HepG2 (cell line): Measurements from ENCODE around the gene TARBP2. TPM values are rescaled to one million over a fixed set of nuclear protein-coding genes. Genes with fewer than 3 reads are reported as not detected.

ENCODE experiments used
- AKNA ChIP-seq: sonication (generic); formaldehyde crosslinking; IDR thresholded peaks from 2 replicates; pipeline ENCODE4 v1.4.0; 2020; ENCODE audit warnings: missing genetic modification reagents, borderline replicate concordance
- BCL6 ChIP-seq: IDR thresholded peaks from 2 replicates; pipeline ENCODE4 v1.6.1; 2016; ENCODE audit warnings: missing genetic modification reagents, missing compliant biosample characterization
- FOXK2 ChIP-seq: fragments of 450-650 bp; IDR thresholded peaks from 2 replicates; pipeline ENCODE4 v1.6.1; 2016
- HMG20A ChIP-seq: IDR thresholded peaks from 2 replicates; pipeline ENCODE4 v1.6.1; 2016; ENCODE audit warnings: borderline replicate concordance
- KLF11 ChIP-seq: IDR thresholded peaks from 2 replicates; pipeline ENCODE4 v1.6.1; 2016; ENCODE audit warnings: missing compliant biosample characterization
- MIXL1 ChIP-seq: IDR thresholded peaks from 2 replicates; pipeline ENCODE4 v1.6.1; 2016
- PPARG ChIP-seq: conservative IDR thresholded peaks from 2 replicates; pipeline ENCODE4 v1.6.1; 2016; ENCODE audit warnings: missing biosample characterization, missing genetic modification reagents
- PRPF4 ChIP-seq: fragments of 200-400 bp; formaldehyde crosslinking; IDR thresholded peaks from 2 replicates; pipeline ENCODE4 v1.6.1; 2016; ENCODE audit warnings: low read length, low read depth; ENCODE audit not compliant: poor library complexity, severe bottlenecking
- REL ChIP-seq: sonication (generic); formaldehyde crosslinking; conservative IDR thresholded peaks from 2 replicates; pipeline ENCODE4 v1.8.0; 2022; ENCODE audit warnings: mild to moderate bottlenecking, missing genetic modification reagents, moderate library complexity
- SIN3A ChIP-seq: IDR thresholded peaks from 2 replicates; pipeline ENCODE4 v1.6.1; 2011; ENCODE audit warnings: low read depth, mild to moderate bottlenecking, control low read depth, low read length, borderline replicate concordance
- SMAD1 ChIP-seq: sonication (generic); formaldehyde crosslinking; IDR thresholded peaks from 2 replicates; pipeline ENCODE4 v1.4.0; 2020; ENCODE audit warnings: missing genetic modification reagents, low read depth, mild to moderate bottlenecking, borderline replicate concordance
- STAT5B ChIP-seq: sonication (generic); formaldehyde crosslinking; IDR thresholded peaks from 2 replicates; pipeline ENCODE4 v1.4.0; 2020; ENCODE audit warnings: missing genetic modification reagents
- STAT6 ChIP-seq: sonication (generic); formaldehyde crosslinking; IDR thresholded peaks from 2 replicates; pipeline ENCODE4 v1.4.0; 2020; ENCODE audit warnings: missing genetic modification reagents, mild to moderate bottlenecking, borderline replicate concordance
- U2AF2 ChIP-seq: fragments of 200-400 bp; formaldehyde crosslinking; IDR thresholded peaks from 2 replicates; pipeline ENCODE4 v1.6.1; 2017; ENCODE audit warnings: low read depth, mild to moderate bottlenecking, low read length
- ZBTB2 ChIP-seq: sonication (generic); formaldehyde crosslinking; IDR thresholded peaks from 2 replicates; pipeline ENCODE4 v1.8.0; 2022; ENCODE audit warnings: low read depth, missing genetic modification reagents
- ZKSCAN1 ChIP-seq: fragments of 150-350 bp; IDR thresholded peaks from 2 replicates; pipeline ENCODE4 v1.6.1; 2014; ENCODE audit warnings: low read length
- ZNF121 ChIP-seq: sonication (generic); formaldehyde crosslinking; IDR thresholded peaks from 2 replicates; pipeline ENCODE4 v1.5.0; 2020; ENCODE audit warnings: mild to moderate bottlenecking, missing genetic modification reagents
- ZNF143 ChIP-seq: sonication (generic); formaldehyde crosslinking; IDR thresholded peaks from 2 replicates; pipeline ENCODE4 v1.4.0; 2020; ENCODE audit warnings: missing genetic modification reagents
- ZNF234 ChIP-seq: sonication (generic); formaldehyde crosslinking; conservative IDR thresholded peaks from 2 replicates; pipeline ENCODE4 v1.5.1; 2020; ENCODE audit warnings: mild to moderate bottlenecking, missing genetic modification reagents
- ZNF275 ChIP-seq: sonication (generic); formaldehyde crosslinking; IDR thresholded peaks from 2 replicates; pipeline ENCODE4 v1.8.0; 2022; ENCODE audit warnings: missing genetic modification reagents, mild to moderate bottlenecking, inconsistent platforms, borderline replicate concordance
- ZNF7 ChIP-seq: IDR thresholded peaks from 2 replicates; pipeline ENCODE4 v1.6.1; 2016; ENCODE audit warnings: missing biosample characterization, missing genetic modification reagents
- ZNF878 ChIP-seq: sonication (generic); formaldehyde crosslinking; IDR thresholded peaks from 2 replicates; pipeline ENCODE4 v1.8.1; 2023; ENCODE audit warnings: mild to moderate bottlenecking, missing genetic modification reagents, moderate library complexity
- polyA plus RNA-seq, 8 experiments: library from polyadenylated mRNA; depleted of rRNA in 3 of 8; stranded (reverse) in 7 of 8; unstranded in 1 of 8; fragments of >200 nt; fragmentation: Illumina TruSeq in 4 of 8; extraction: Trizol in 4 of 8; gene quantifications; 2 replicates each; pipeline versions ENCODE4 v1.2.1 to v1.2.3, GENCODE V29; 2011 to 2016; ENCODE audit warnings: low read depth in 4 of 8, missing spikeins in 1 of 8, mixed read lengths in 1 of 8; ENCODE audit not compliant: insufficient read depth in 1 of 8
- total RNA-seq, 5 experiments: library from RNA; depleted of rRNA; stranded (reverse); fragments of >200 nt; fragmentation: Illumina TruSeq; extraction: Trizol; gene quantifications; 2 replicates each; pipeline ENCODE4 v1.2.3, GENCODE V29; 2016; ENCODE audit warnings: low read depth in 1 of 5

Gene TARBP2
- total and polyA plus RNA-seq, 2 of the 13 experiments (the other 11 are each of a cell fraction or from before 2014, with no cell fraction given) = 47.0 to 55.5 TPM

- TF ChIP-seq AKNA (CRISPR knock-in tag) (no peak), ZNF234 (CRISPR knock-in tag) (no peak), ZBTB2 (CRISPR knock-in tag) (peak; percentile 87), MIXL1 (CRISPR knock-in tag) (peak; percentile 59; the same call in 1 of the 2 replicates), SIN3A (peak; percentile 49; the same call in 1 of the 2 replicates), HMG20A (CRISPR knock-in tag) (no peak), ZKSCAN1 (no peak), KLF11 (CRISPR knock-in tag) (no peak; the same call in 1 of the 2 replicates), ZNF275 (CRISPR knock-in tag) (peak; percentile 86), STAT6 (CRISPR knock-in tag) (no peak), SMAD1 (CRISPR knock-in tag) (no peak), ZNF7 (no peak), PRPF4 (no peak), FOXK2 (peak; percentile 69; the same call in 1 of the 2 replicates), U2AF2 (no peak), ZNF121 (no peak), ZNF878 (CRISPR knock-in tag) (peak; percentile 79; the same call in 1 of the 2 replicates), REL (CRISPR knock-in tag) (no peak), BCL6 (CRISPR knock-in tag) (peak; percentile 45; the same call in 1 of the 2 replicates), PPARG (CRISPR knock-in tag) (peak; percentile 49), ZNF143 (CRISPR knock-in tag) (no peak), STAT5B (no peak)
Measured at GRCh38 chr12:53451661-53452158, 49.4 kb upstream of the TARBP2 start, which contains the start of gene PCBP2 (continued).
